Right hindlimb (tissue), 1 donor: ENCODE results near the gene DENND1C.
A peak's percentile ranks its signal among the peaks of the same experiment; 100 is the strongest.
"Not testable (repeated sequence)": the region's sequence is repeated elsewhere in the genome, so short reads cannot be mapped to it uniquely, and the experiment has no call there.

ENCODE experiments used
- DNase-seq: peaks from one replicate; pipeline ENCODE4 v3.0.0-alpha.2; 2018

DENND1C gene

GRCh38 chr19:6452223-6452614, 29.4 kb downstream of the DENND1C start:
- DNase-seq: no peak

- no peak for DNase-seq
Observed at GRCh38 chr19:6451583-6452222, 29.9 kb downstream of the DENND1C start.

- DNase-seq: no peak
Observed at GRCh38 chr19:6450166-6450565, 31.4 kb downstream of the DENND1C start.

- no peak for DNase-seq
Observed at GRCh38 chr19:6448045-6448444, 33.5 kb downstream of the DENND1C start.

- no peak for DNase-seq
Observed at GRCh38 chr19:6446452-6446851, 35.1 kb downstream of the DENND1C start.

GRCh38 chr19:6443986-6444385, 37.6 kb downstream of the DENND1C start:
- no peak for DNase-seq

- no peak for DNase-seq
Observed at GRCh38 chr19:6442087-6442688, 39.4 kb downstream of the DENND1C start.

GRCh38 chr19:6440905-6441304, 40.7 kb downstream of the DENND1C start:
- DNase-seq: no peak

- no peak for DNase-seq
Observed at GRCh38 chr19:6439743-6440142, 41.8 kb downstream of the DENND1C start.

- DNase-seq: no peak
Observed at GRCh38 chr19:6433663-6434062, 47.9 kb downstream of the DENND1C start, which contains the start of gene SLC25A41. Gene SLC25A41, minus strand, starts transcription at chr19:6433763. Its CDS starts 70 bp downstream, at chr19:6433693.

- no peak for DNase-seq
Observed at GRCh38 chr19:6433165-6433564, 48.4 kb downstream of the DENND1C start.

GRCh38 chr19:6431891-6432290, 49.7 kb downstream of the DENND1C start:
- no peak for DNase-seq

- no peak for DNase-seq
Observed at GRCh38 chr19:6429419-6430221, 52.0 kb downstream of the DENND1C start.

GRCh38 chr19:6428692-6429418, 52.7 kb downstream of the DENND1C start:
- not testable (repeated sequence) for DNase-seq

GRCh38 chr19:6427131-6427530, 54.5 kb downstream of the DENND1C start:
- DNase-seq: no peak

GRCh38 chr19:6425732-6426620, 55.6 kb downstream of the DENND1C start:
- no peak for DNase-seq

- DNase-seq: peak; percentile 100
Observed at GRCh38 chr19:6424939-6425731, 56.5 kb downstream of the DENND1C start.

- DNase-seq: no peak
Observed at GRCh38 chr19:6424195-6424938, 57.2 kb downstream of the DENND1C start, which contains the start of gene KHSRP. Gene KHSRP, minus strand, starts transcription at chr19:6424811. Its CDS starts 110 bp downstream, at chr19:6424701.

- DNase-seq: peak; percentile 55
Observed at GRCh38 chr19:6423499-6424194, 57.9 kb downstream of the DENND1C start.
